AG09319 (cell line): ENCODE measurements around the gene ADRA2B.

Source experiments
- DNase-seq: peaks from one replicate; pipeline ENCODE4 v3.0.0-alpha.2; 2010; ENCODE audit warnings: low read depth; ENCODE audit errors: extremely low read depth
- CTCF ChIP-seq: IDR thresholded peaks from 2 replicates; pipeline ENCODE4 v1.5.1; 2011; ENCODE audit warnings: low read depth, mild to moderate bottlenecking, inconsistent platforms, low read length, moderate library complexity

Gene ADRA2B

GRCh38 chr2:96131813-96132745 is 15.7 kb upstream of the ADRA2B start:
- TF ChIP-seq CTCF: no peak

GRCh38 chr2:96131152-96131812 is 14.9 kb upstream of the ADRA2B start:
- no peak for TF ChIP-seq CTCF
- no peak for DNase-seq

More at GRCh38 chr2:96131813-96132745, 15.7 kb upstream of the ADRA2B start:
- no peak for DNase-seq

GRCh38 chr2:96130483-96130882 is 14.1 kb upstream of the ADRA2B start:
- no peak for DNase-seq
- TF ChIP-seq CTCF: no peak

GRCh38 chr2:96129528-96130120 is 13.3 kb upstream of the ADRA2B start:
- no peak for DNase-seq
- TF ChIP-seq CTCF: no peak

GRCh38 chr2:96128456-96128855 is 12.1 kb upstream of the ADRA2B start:
- DNase-seq: no peak

GRCh38 chr2:96124406-96125265 is 8.3 kb upstream of the ADRA2B start:
- TF ChIP-seq CTCF: no peak
- DNase-seq: no peak

More at GRCh38 chr2:96128456-96128855, 12.1 kb upstream of the ADRA2B start:
- no peak for TF ChIP-seq CTCF
